Type B pancreatic cell (in vitro differentiated cells): ENCODE measurements around the gene CCDC33. TPM values are rescaled to one million over a fixed set of nuclear protein-coding genes. Genes with fewer than 3 reads are reported as not detected.

Experiments used
- DNase-seq: peaks from one replicate; pipeline ENCODE4 v3.0.0; 2021; ENCODE audit warnings: mixed read lengths; ENCODE audit not compliant: unreplicated experiment; ENCODE audit errors: extremely low spot score
- H3K27ac Mint-ChIP-seq: 2 replicates; pipeline ENCODE4 v1.8.0; 2021; ENCODE audit warnings: mild to moderate bottlenecking, mixed read lengths
- H3K27me3 Mint-ChIP-seq: 2 replicates; pipeline ENCODE4 v1.8.0; 2021; ENCODE audit warnings: mixed read lengths
- H3K36me3 Mint-ChIP-seq: 2 replicates; pipeline ENCODE4 v1.8.0; 2021; ENCODE audit warnings: mixed read lengths
- H3K4me1 Mint-ChIP-seq: one replicate; pipeline ENCODE4 v1.8.0; 2021; ENCODE audit warnings: mixed read lengths; ENCODE audit not compliant: unreplicated experiment
- H3K4me3 Mint-ChIP-seq: 2 replicates; pipeline ENCODE4 v1.8.0; 2021; ENCODE audit warnings: mild to moderate bottlenecking, mixed read lengths
- H3K9me3 Mint-ChIP-seq: 2 replicates; pipeline ENCODE4 v1.8.0; 2021; ENCODE audit warnings: mixed read lengths
- total RNA-seq: library from RNA; stranded (reverse); gene quantifications from 2 replicates; pipeline ENCODE4 v1.2.1, GENCODE V29; 2021; ENCODE audit warnings: low replicate concordance
- TF ChIP-seq, protein P1 (sequence below): fragments of 200-600 bp; sonication (generic); conservative IDR thresholded peaks from 2 replicates; pipeline ENCODE4 v1.5.0; 2021; ENCODE audit warnings: antibody characterized with exemption, mild to moderate bottlenecking

Gene CCDC33
- total RNA-seq, 1 donor from 2014 or later = 5.0 TPM

DNA sequence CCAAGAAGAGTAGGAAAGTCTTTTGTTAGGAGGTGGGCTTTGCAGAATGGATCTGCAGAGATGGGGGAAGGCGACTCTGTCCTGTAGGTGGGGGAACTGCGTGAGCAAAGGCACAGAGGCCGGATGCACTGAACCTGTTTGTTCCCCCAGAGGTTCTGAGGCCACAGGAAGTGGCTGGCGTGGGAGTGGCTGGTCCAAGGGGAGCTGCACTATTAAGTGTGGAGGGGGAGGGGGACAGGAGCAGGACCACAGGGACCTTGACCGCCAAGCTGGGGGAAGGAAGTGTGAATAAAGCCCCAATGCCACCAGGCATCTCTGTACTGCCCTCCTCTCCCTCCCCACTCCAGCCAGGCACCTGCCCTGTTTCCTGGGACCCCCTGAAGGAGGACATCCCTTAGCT, 79.5 kb downstream of the CCDC33 start:
- Mint-ChIP-seq H3K36me3 (no peaks in the 10 kb centered on the region), H3K9me3 (no peaks in the 10 kb centered on the region), H3K4me3 (no peak overlapping the region), H3K27ac (no peak overlapping the region), H3K27me3 (peaks cover 9% of the 10 kb centered on the region), H3K4me1 (peaks cover 38% of the 10 kb centered on the region)
- DNase-seq = no peak
- TF ChIP-seq, protein P1, sequence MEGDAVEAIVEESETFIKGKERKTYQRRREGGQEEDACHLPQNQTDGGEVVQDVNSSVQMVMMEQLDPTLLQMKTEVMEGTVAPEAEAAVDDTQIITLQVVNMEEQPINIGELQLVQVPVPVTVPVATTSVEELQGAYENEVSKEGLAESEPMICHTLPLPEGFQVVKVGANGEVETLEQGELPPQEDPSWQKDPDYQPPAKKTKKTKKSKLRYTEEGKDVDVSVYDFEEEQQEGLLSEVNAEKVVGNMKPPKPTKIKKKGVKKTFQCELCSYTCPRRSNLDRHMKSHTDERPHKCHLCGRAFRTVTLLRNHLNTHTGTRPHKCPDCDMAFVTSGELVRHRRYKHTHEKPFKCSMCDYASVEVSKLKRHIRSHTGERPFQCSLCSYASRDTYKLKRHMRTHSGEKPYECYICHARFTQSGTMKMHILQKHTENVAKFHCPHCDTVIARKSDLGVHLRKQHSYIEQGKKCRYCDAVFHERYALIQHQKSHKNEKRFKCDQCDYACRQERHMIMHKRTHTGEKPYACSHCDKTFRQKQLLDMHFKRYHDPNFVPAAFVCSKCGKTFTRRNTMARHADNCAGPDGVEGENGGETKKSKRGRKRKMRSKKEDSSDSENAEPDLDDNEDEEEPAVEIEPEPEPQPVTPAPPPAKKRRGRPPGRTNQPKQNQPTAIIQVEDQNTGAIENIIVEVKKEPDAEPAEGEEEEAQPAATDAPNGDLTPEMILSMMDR = no peak

DNA sequence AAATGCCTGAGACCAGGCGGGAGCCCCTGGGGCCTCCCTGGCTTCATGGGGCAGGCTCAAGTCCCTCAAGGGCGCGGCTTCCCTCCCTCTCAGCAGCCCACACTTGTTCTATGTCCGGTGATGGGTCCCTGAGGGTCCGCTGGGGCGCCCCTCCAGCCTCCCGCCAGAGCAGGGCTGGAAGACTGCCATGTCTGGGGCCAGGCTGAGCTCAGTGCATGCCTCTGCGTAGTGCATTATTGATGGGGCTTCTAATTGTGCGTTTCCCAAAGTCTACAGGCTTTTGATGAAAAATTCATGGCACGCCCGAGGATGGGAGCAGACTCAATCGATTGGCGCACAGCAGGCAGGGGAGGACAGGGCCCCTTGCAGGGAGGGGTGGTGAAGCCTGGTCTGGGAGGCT, 80.0 kb downstream of the CCDC33 start:
- no peaks in the 10 kb centered on the region for H3K9me3 Mint-ChIP-seq
- H3K4me3 Mint-ChIP-seq = peak overlapping the region; percentile 16
- H3K36me3 Mint-ChIP-seq = no peaks in the 10 kb centered on the region
- DNase-seq = no peak
- H3K27ac Mint-ChIP-seq = no peak overlapping the region
- TF ChIP-seq, protein P1 = no peak
- H3K27me3 Mint-ChIP-seq = peaks cover 9% of the 10 kb centered on the region
- peaks cover 38% of the 10 kb centered on the region for H3K4me1 Mint-ChIP-seq

DNA sequence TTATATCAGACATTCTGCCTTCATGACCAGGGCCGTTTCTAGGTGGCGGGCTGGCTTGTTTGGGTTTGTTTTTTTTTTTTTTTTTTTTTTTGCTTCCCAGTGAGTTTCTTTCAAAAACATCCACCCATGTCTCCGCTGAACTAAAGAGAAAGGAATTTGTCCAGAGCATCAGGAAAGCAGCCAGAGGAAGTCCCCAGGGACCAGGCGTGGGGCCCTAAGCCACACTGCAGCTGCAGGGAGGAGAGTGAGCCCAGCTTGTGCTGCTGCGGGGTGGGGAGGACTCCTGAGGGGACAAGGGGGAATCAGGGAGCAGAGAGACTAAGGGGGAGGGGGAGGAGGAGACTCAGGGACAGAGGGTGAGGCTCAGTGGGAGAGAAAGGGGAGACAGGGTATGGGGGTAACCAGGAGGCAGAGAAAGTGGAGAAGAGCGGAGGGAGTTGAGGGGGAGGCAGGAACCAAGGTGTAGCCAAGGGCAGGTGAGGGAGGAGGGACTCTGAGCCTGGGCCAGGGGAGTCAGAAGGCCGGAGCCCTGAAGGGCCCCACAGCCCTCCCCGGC, 81.8 kb downstream of the CCDC33 start:
- peaks cover 22% of the 10 kb centered on the region for H3K4me1 Mint-ChIP-seq
- no peak for DNase-seq
- no peaks in the 10 kb centered on the region for H3K9me3 Mint-ChIP-seq
- TF ChIP-seq, protein P1 = no peak
- H3K27ac Mint-ChIP-seq = no peak overlapping the region
- no peak overlapping the region for H3K4me3 Mint-ChIP-seq
- H3K27me3 Mint-ChIP-seq = peaks cover 3% of the 10 kb centered on the region
- no peaks in the 10 kb centered on the region for H3K36me3 Mint-ChIP-seq

DNA sequence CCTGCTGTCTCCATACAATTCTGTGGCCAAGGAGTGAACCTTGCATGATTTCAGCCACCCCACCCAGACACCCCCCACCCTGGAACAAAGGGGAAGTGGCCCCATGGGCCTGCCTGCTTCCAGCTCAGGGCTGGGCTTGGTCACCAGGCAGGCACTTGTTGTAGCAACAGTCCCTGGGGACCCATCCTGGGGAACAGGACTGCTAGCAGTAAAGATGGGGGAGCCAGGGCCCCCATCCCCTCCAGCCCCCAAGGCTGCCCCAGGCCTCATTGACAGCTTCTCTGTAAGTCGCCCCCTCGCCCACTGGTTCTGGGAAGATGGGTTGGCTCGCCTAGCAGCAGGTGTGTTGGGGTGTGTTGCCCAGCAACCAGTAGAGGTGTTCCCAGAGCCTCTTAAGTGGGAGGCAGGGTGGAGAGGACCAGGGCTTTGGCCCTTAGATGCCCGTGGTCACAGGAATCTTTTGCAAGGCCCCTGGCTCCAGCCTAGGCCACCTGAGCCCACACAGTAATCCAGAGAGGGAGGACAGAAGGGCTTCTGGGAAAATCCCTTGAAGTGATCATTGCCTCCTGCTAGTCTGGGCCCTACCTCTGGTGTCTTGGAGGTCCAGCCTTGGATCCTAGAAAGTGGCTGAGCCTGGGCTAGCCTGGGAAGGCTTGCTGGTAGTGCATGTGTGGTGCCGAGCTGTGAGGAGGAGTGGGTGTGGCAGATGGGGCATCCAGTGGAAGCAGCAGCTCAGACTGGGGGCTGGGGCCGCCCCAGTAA, 82.4 kb downstream of the CCDC33 start:
- no peaks in the 10 kb centered on the region for H3K36me3 Mint-ChIP-seq
- DNase-seq = no peak
- H3K27ac Mint-ChIP-seq = no peak overlapping the region
- peaks cover 3% of the 10 kb centered on the region for H3K27me3 Mint-ChIP-seq
- TF ChIP-seq, protein P1 = no peak
- H3K4me1 Mint-ChIP-seq = peaks cover 22% of the 10 kb centered on the region
- no peaks in the 10 kb centered on the region for H3K9me3 Mint-ChIP-seq
- no peak overlapping the region for H3K4me3 Mint-ChIP-seq

DNA sequence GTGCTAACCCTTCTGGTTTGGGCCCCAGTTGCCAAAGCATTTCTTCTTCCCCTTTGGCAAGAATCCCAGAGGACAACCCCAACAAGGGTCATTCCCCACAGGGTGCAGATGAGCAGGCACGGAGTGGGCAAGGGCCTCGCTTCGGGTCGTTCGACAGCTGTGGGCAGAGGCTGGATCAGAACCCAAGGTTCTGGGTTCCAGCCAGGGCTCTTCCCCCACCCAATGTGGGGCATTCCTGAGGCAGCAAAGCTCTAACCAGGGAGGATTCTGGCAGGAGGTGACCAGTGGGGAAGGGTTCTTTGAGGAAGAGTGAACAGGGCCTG, 83.0 kb downstream of the CCDC33 start:
- peaks cover 22% of the 10 kb centered on the region for H3K4me1 Mint-ChIP-seq
- H3K9me3 Mint-ChIP-seq = no peaks in the 10 kb centered on the region
- H3K4me3 Mint-ChIP-seq = no peak overlapping the region
- TF ChIP-seq, protein P1 = no peak
- H3K27ac Mint-ChIP-seq = no peak overlapping the region
- no peak for DNase-seq
- no peaks in the 10 kb centered on the region for H3K27me3 Mint-ChIP-seq
- H3K36me3 Mint-ChIP-seq = no peaks in the 10 kb centered on the region
